ENCODE results near the gene FBXW4.

The FBXW4 gene

DNA sequence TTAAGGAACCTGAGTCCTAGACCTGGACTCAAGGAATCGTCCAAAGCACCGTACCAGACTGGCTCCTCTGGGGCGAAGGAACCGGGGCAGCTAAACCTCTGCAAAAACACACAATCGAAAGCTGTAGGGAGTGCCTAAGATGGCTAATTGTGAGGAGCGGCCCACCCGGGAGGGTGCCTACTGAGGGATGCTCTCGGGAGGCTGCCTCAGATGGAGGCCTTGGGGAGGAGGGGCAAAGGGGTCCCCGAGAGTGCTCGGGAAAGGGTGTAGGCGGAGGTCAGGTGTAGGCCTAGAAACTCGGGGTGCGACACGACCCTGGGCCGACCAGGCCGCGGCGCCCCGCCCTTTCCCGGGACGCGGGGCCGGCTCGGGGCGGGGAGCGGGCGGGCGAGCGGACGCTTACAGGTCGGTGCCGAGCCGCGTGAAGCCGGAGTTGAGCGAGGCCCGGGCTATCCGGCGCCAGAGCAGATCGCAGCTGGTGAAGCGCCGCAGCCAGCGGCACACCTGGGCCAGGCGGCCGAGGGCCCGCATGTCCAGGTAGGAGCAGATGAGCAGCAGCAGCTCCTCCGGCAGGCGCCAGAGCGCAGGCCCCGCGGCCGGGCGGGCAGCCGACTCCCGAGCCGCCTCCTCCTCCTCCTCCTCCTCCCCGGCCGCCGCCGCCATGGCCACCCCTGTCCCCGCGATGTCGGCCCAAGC, 844 bp downstream of the FBXW4 start:
- peak; percentile 24 for DNase-seq

DNA sequence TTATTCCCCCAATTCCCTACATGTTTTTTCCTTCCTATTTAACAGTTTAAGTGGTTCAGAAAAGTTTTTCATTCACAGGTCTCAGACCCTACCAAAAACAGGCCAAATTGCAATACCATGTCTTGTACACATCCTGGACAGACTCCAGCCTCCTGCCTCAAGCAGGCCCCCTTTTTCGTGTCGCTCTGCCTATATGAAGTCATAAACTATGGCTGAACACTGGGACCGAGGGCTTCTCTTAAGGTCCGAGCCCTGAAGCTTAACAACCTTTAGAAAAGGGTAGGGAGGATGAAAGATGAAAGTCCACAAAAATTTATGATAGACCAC, 1.4 kb downstream of the FBXW4 start:
- DNase-seq, result no peak

DNA sequence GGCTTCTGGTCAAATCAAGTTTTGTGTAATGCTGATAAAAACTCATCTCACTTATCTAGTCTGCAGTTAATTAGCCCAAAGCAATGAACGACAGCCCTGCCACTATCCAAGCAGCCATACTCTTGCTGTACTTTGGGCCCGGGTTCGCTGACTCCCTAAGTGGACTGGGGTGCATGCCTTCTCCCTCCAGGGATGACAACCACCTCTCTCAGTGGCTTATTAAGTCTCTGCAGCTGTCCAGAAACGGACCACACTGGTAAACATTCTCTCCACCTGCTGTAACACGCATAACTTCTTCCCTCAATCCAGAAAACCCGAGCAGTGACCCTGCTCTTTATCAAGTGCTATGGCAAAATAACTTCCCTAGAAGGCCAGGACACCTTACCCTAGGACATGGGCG, 3.9 kb downstream of the FBXW4 start:
- DNase-seq, result no peak

DNA sequence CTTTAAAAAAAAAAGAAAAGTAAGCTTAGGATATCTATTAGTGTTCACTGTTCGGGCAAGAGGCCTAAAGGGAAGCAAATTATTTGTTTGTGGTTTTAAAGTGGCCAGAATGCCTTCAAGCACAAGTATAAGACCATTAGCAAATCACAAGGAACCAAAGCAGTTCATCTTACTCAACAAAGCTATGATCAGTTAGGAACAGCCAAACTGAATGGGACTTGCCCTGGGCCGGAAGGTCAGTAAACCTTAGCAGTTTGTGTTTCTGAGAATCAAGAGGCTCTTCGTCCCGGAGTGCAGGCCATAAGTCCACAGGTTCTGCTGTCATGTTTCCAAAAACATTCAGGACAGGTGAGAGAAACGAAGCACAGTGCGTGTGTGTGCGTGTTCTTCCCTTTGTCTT, 4.5 kb downstream of the FBXW4 start:
- no peak for DNase-seq

- no peak for DNase-seq
Observed at GRCh38 chr10:101687071-101687658, 7.8 kb downstream of the FBXW4 start.

GRCh38 chr10:101686133-101686925, 8.6 kb downstream of the FBXW4 start:
- DNase-seq, result no peak

DNA sequence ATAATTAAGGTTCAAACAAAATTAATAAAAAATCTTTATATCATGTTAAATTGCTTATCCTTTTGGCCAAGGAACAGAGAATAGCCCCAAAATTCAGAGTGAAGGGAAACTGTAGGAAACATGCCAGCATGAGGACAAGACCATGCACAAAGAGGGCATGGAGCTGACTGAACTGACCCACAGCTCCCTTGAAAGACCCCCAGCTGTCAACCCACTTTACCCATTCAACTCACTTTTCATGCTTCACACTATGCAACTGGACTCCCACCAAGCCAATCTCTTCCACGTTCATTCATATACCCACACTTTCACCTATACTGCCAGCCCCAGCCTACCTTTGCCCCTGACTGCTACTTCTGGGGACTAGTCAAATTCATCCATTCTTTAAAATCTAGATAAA, 10.2 kb downstream of the FBXW4 start:
- no peak for DNase-seq

GRCh38 chr10:101683276-101683675, 11.7 kb downstream of the FBXW4 start:
- DNase-seq, result no peak

GRCh38 chr10:101682172-101682825, 12.7 kb downstream of the FBXW4 start:
- DNase-seq, result no peak

- DNase-seq, result no peak
Observed at GRCh38 chr10:101676565-101676964, 18.4 kb downstream of the FBXW4 start.

- DNase-seq, result no peak
Observed at GRCh38 chr10:101675115-101675514, 19.9 kb downstream of the FBXW4 start.

DNA sequence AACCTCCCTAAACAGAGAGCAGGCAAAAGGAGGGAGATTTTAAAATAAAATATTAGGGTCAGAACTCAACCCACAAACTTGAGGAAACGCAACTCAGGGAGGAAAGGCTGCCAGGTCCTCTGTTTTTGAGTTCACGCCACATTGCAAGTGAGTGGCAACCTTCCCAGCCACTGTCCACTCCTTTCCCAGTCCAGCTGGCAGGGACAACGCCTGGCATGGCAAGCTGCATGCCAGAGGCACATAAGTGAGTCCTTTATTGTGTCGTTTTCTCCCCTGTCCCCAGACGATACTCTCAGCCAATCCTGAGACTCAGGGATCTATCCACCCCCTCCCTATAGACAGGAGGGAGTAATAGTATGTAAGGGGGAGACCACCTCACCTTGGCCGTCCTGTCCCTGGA, 22.4 kb downstream of the FBXW4 start:
- DNase-seq, result no peak

- DNase-seq, result no peak
Observed at GRCh38 chr10:101671453-101671852, 23.5 kb downstream of the FBXW4 start.

GRCh38 chr10:101670635-101671034, 24.3 kb downstream of the FBXW4 start:
- no peak for DNase-seq

DNA sequence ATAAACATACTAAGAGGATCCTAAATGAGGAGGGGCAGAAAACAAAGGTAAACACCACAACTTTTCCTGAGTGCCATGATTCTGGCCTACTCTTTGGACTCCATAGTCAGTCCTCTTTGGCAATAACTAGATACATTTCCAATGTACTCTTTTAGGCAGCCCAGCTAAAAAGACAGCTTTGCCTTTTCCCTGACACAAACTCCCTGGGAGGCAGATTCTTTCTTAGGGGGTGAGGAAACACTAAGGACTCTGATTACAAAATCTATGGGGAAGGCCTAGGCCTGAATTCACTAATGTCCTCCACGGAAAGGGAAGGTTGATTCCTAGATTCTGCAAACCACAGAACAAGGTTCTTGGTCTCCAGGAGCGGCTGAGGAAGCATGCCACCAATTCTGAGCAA, 25.8 kb downstream of the FBXW4 start:
- DNase-seq, result no peak

- DNase-seq, result no peak
Observed at GRCh38 chr10:101668566-101668965, 26.4 kb downstream of the FBXW4 start.

- DNase-seq, result no peak
Observed at GRCh38 chr10:101666083-101666482, 28.9 kb downstream of the FBXW4 start.

DNA sequence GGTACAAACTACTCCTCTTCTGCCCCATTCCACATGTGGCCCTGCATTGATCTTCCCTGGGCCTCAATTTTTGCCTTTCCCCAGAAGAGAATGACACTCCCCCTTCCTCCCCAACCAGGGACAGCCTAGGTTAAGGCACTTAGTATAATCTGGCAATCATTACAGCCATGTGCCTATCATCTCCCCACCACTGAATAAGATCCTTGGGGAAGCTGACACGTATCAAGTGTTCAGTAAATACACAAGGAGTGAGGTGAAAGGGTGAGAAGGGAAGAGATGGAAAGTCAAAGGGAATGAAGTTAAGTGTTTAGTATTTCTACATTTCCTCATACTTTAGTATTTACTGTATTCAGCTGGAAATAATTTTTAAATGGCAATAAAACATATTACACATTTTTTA, 31.9 kb downstream of the FBXW4 start:
- DNase-seq, result no peak

DNA sequence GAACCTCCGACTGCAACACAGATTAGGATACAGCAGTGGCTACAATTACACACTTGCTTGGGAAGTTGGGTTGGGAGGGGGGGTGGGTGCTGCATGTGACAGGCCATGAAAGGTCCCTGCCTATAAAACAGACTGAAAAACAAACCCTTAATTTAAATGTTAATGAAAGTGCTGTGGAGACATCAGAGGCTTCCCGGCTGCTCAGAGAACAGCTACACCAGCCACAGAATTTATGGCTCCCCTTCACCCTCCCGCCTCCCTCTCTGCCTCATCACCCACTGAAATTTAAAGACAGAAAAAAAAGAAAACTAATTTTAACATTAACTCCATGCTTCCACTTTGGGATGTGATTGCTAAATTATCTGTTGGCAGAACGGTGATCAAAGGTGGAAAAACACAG, 34.7 kb downstream of the FBXW4 start:
- DNase-seq, result no peak

DNA sequence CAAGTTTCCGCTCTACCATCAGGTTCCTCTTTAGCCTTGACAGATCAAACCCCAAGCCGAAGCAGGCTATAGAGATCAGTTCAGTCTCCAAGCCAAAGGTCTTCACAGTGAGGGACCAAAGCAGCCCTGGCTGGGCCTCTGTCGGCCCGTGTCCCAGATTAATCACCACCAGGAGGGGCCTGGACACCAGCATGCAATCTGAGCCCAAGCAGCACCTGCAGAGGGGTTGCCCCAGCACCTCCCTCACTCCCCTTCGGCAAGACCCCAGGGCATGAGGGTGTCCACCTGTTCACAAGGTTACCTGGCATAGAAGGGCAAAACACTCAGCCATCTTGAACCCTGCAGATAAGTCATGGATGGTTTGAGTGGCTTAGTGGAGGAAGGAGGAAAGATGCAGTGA, 36.0 kb downstream of the FBXW4 start:
- no peak for DNase-seq

- DNase-seq, result no peak
Observed at GRCh38 chr10:101656890-101657289, 38.1 kb downstream of the FBXW4 start.

DNA sequence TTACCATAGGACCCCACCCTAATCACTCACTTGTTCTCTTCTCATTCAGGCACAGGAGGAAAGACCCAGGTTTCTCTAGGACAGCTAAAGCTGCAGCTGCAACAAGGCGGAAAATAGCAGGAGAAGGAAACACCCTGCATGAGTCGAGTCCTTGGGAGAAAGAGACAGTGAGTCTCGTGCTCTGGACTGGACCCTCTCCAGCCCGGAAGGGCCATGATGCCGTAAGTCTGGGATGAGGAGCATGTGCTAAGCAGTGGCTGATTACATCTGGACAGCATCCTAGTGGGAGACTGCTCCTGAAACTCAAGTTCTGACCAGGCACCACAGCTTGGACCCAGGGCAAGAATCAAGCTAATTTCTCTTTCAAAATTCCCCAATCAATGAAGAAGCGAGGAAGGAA, 39.4 kb downstream of the FBXW4 start:
- DNase-seq, result no peak

GRCh38 chr10:101653536-101653935, 41.4 kb downstream of the FBXW4 start:
- DNase-seq, result no peak

DNA sequence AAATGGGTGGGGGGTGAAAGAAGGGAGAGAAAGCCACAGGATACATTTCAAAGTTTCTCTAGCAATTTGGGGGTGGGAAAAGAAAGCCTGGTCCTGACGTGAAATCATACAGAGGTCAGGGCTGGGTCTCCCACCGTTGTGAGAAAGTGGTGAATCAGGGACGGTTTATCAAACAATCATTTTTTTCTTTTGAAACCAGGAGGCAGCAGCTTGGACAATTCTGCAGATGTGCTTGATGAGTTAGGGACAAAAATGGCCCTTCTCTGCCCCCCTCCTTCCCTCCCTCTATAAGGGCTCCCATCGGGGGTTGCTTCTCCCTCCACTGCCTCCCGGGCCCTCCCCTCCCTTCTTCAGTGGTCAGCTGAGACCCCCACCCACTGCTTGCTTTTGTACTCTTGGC, 43.6 kb downstream of the FBXW4 start:
- no peak for DNase-seq
